ENCODE measurements around the gene PKIG. TPM values are rescaled to one million over a fixed set of nuclear protein-coding genes. Genes with fewer than 3 reads are reported as not detected.

The PKIG gene
- total RNA-seq, 1 donor from 2014 or later = 30.1 TPM

DNA sequence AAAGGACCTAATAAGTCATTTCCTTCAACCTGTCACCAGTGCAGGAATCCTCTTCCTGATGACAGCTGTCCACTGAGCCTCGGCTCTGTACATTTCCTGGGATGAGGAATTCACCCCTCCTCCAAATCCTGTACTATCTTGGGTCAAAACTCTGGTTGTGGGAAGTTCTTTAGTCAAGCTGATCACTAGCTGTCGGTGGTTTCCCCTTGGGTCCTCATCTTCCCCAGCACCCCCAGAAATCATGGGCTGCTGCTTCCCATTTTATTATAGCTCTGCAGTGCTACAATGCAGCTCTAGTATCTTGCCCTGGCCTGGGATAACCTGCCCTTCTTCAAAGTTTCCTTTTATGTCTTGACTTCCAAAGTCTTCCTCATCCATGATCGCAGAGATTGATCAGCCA is 83.7 kb downstream of the PKIG start:
- Mint-ChIP-seq H3K4me3 (ENCODE audit: unreplicated experiment) (no peak overlapping the region), H3K9me3 (ENCODE audit: unreplicated experiment) (no peaks in the 10 kb centered on the region), H3K4me1 (ENCODE audit: low read depth, unreplicated experiment) (peaks cover 12% of the 10 kb centered on the region), H3K27ac (ENCODE audit: unreplicated experiment) (no peak overlapping the region), H3K36me3 (ENCODE audit: low read depth, unreplicated experiment) (peaks cover 2% of the 10 kb centered on the region), H3K27me3 (ENCODE audit: low read depth, unreplicated experiment) (peaks cover 2% of the 10 kb centered on the region)
- peaks cover 8% of the 10 kb centered on the region for H3K27me3 ChIP-seq (ENCODE audit: insufficient read depth, low read length)
- H3K36me3 ChIP-seq (ENCODE audit: insufficient read depth, low read length) = no peaks in the 10 kb centered on the region
- H2AFZ ChIP-seq (ENCODE audit: low read depth, low read length) = no peak overlapping the region
- FAIRE-seq = no peak
- H3K9ac ChIP-seq (ENCODE audit: low read length) = no peak overlapping the region
- H4K20me1 ChIP-seq (ENCODE audit: insufficient read depth, low read length) = no peaks in the 10 kb centered on the region
- H3K4me2 ChIP-seq (ENCODE audit: low read length) = no peak overlapping the region
- DNase-seq (ENCODE audit: low read depth) = no peak
- H3K9me3 ChIP-seq (ENCODE audit: insufficient read depth, low read depth, low read length) = no peaks in the 10 kb centered on the region
- H3K4me1 ChIP-seq (ENCODE audit: insufficient read depth, low read length) = peaks cover 4% of the 10 kb centered on the region
- H3K79me2 ChIP-seq (ENCODE audit: insufficient read depth, low read length) = no peaks in the 10 kb centered on the region
- H3K27ac ChIP-seq (ENCODE audit: low read depth, low read length) = no peak overlapping the region
- H3K4me3 ChIP-seq (ENCODE audit: insufficient read depth, low read depth, low read length) = no peak overlapping the region
- TF ChIP-seq, protein P1, sequence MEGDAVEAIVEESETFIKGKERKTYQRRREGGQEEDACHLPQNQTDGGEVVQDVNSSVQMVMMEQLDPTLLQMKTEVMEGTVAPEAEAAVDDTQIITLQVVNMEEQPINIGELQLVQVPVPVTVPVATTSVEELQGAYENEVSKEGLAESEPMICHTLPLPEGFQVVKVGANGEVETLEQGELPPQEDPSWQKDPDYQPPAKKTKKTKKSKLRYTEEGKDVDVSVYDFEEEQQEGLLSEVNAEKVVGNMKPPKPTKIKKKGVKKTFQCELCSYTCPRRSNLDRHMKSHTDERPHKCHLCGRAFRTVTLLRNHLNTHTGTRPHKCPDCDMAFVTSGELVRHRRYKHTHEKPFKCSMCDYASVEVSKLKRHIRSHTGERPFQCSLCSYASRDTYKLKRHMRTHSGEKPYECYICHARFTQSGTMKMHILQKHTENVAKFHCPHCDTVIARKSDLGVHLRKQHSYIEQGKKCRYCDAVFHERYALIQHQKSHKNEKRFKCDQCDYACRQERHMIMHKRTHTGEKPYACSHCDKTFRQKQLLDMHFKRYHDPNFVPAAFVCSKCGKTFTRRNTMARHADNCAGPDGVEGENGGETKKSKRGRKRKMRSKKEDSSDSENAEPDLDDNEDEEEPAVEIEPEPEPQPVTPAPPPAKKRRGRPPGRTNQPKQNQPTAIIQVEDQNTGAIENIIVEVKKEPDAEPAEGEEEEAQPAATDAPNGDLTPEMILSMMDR (IDR thresholded peaks at IDR 0.05; ENCODE audit: insufficient read depth, low read depth, low read length) = no peak
- TF ChIP-seq EZH2 (IDR thresholded peaks at IDR 0.05; ENCODE audit: insufficient read depth, low read length) = no peak

Other genes starting within 250 kb of the PKIG start
- gene R3HDML, start 245.5 kb upstream of the PKIG start, total RNA-seq = 0.25 and 1.3 TPM in 2 replicates
- gene HNF4A, start 226.9 kb upstream of the PKIG start, total RNA-seq = not detected in 2 replicates
- gene TTPAL, start 106.7 kb upstream of the PKIG start, total RNA-seq = 23.3 and 25.2 TPM in 2 replicates
- gene SERINC3, start 60.5 kb upstream of the PKIG start, total RNA-seq = 94.3 and 107 TPM in 2 replicates
- 67.5 and 68.5 TPM in 2 replicates for gene ADA, start 69.1 kb downstream of the PKIG start, total RNA-seq
- gene CCN5, start 132.8 kb downstream of the PKIG start, total RNA-seq = not detected in 2 replicates
- gene KCNK15, start 163.3 kb downstream of the PKIG start, total RNA-seq = 0.14 and 0.17 TPM in 2 replicates
- 0.48 and 0.53 TPM in 2 replicates for gene RIMS4, start 228.0 kb downstream of the PKIG start, total RNA-seq